Natural killer cell (primary cell): Measurements from ENCODE around the gene FUBP1. TPM values are rescaled to one million over a fixed set of nuclear protein-coding genes. Genes with fewer than 3 reads are reported as not detected.
A peak's percentile ranks its signal among the peaks of the same experiment; 100 is the strongest.
"Not testable (repeated sequence)": the region's sequence is repeated elsewhere in the genome, so short reads cannot be mapped to it uniquely, and the experiment has no call there.

Experiments used
- ATAC-seq, 3 donors: fragments of 150-1000 bp in 2 of 3; fragments of 200-7000 bp in 1 of 3; cut with Tn5 transposase; 1 replicate in 1 of 3; 2 replicates in 2 of 3; pipeline ENCODE4 v1.10.0; 2021; ENCODE audit warnings: mild to moderate bottlenecking in 2 of 3, moderate library complexity in 2 of 3
- DNase-seq, 2 donors: peaks; one replicate each; pipeline versions ENCODE4 v3.0.0 to v3.0.0-alpha.2; 2013 to 2021; ENCODE audit warnings: mixed read lengths in 1 of 2
- H3K27ac ChIP-seq: one replicate; pipeline ENCODE4 v1.5.1; 2013; ENCODE audit warnings: mild to moderate bottlenecking, low read length
- H3K27me3 ChIP-seq: one replicate; pipeline ENCODE4 v1.6.1; 2013; ENCODE audit warnings: low read length; ENCODE audit not compliant: control insufficient read depth, insufficient read depth
- H3K36me3 ChIP-seq: one replicate; pipeline ENCODE4 v1.6.1; 2013; ENCODE audit warnings: low read length; ENCODE audit not compliant: control insufficient read depth, insufficient read depth
- H3K4me1 ChIP-seq: one replicate; pipeline ENCODE4 v1.6.1; 2013; ENCODE audit warnings: low read length; ENCODE audit not compliant: control insufficient read depth, insufficient read depth
- H3K4me3 ChIP-seq: one replicate; pipeline ENCODE4 v1.5.1; 2013; ENCODE audit warnings: low read length
- H3K9me3 ChIP-seq: one replicate; pipeline ENCODE4 v1.6.1; 2013; ENCODE audit warnings: low read length; ENCODE audit not compliant: control insufficient read depth, insufficient read depth
- H3K27ac Mint-ChIP-seq, 2 donors: one replicate each; pipeline ENCODE4 v1.8.0; 2022; ENCODE audit warnings: mild to moderate bottlenecking in 2 of 2, mixed read lengths in 2 of 2, moderate library complexity in 1 of 2
- H3K27me3 Mint-ChIP-seq, 2 donors: one replicate each; pipeline ENCODE4 v1.8.0; 2022; ENCODE audit warnings: low read depth in 2 of 2, mixed read lengths in 2 of 2
- H3K36me3 Mint-ChIP-seq: one replicate; pipeline ENCODE4 v1.8.0; 2022; ENCODE audit warnings: mixed read lengths
- H3K4me1 Mint-ChIP-seq, 2 donors: one replicate each; pipeline ENCODE4 v1.8.0; 2022; ENCODE audit warnings: mixed read lengths in 2 of 2
- H3K4me3 Mint-ChIP-seq: one replicate; pipeline ENCODE4 v1.8.0; 2022; ENCODE audit warnings: mild to moderate bottlenecking, moderate library complexity, mixed read lengths
- H3K9me3 Mint-ChIP-seq, 2 donors: one replicate each; pipeline ENCODE4 v1.8.0; 2022; ENCODE audit warnings: mixed read lengths in 2 of 2
- WGBS: methylation state at CpG from one replicate; pipeline ENCODE4 v1.1.7; 2013; ENCODE audit warnings: missing lambda C conversion rate; ENCODE audit not compliant: insufficient coverage; 5-methylcytosine and 5-hydroxymethylcytosine counted together
- intact Hi-C: fragments of 100-400 bp; cut with micrococcal nuclease; formaldehyde crosslinking; loops from one replicate; pipeline ENCODE4 v1.14.2; 2022
- total RNA-seq, 4 donors: library from RNA; stranded (reverse); fragments of 120-200 nt in 1 of 4; gene quantifications; one replicate each; pipeline versions ENCODE4 v1.2.3 to v1.2.4, GENCODE V29; 2013 to 2022
- TF ChIP-seq, protein P1 (sequence below): fragments of 200-600 bp; IDR thresholded peaks from one replicate; pipeline ENCODE4 v1.8.0; 2022; ENCODE audit warnings: antibody characterized with exemption

FUBP1 gene
- total RNA-seq, 3 donors from 2014 or later (not counting 1 experiment from before 2014, with no cell fraction given), result 247 to 285 (median 249) TPM

- H3K27me3 Mint-ChIP-seq, result no peaks in the 10 kb centered on the region
- H3K36me3 Mint-ChIP-seq, result no peaks in the 10 kb centered on the region
- Histone ChIP-seq H3K27me3 (no peaks in the 10 kb centered on the region), H3K4me3 (peak overlapping the region; percentile 93), H3K27ac (peak overlapping the region; percentile 82), H3K9me3 (no peaks in the 10 kb centered on the region), H3K36me3 (no peaks in the 10 kb centered on the region), H3K4me1 (no peaks in the 10 kb centered on the region)
- DNase-seq (peak; percentile 23 to 70), ATAC-seq (peak; percentile 52 to 69 (median 55))
- H3K9me3 Mint-ChIP-seq, result no peaks in the 10 kb centered on the region
- H3K4me1 Mint-ChIP-seq, result peaks cover 23 to 29% of the 10 kb centered on the region in 2 donors
- intact Hi-C loops, result loop anchor here (1.0 kb wide), 1 partner anchor 25 kb away; the partner anchor contains the start of gene FUBP1
- TF ChIP-seq, protein P1, sequence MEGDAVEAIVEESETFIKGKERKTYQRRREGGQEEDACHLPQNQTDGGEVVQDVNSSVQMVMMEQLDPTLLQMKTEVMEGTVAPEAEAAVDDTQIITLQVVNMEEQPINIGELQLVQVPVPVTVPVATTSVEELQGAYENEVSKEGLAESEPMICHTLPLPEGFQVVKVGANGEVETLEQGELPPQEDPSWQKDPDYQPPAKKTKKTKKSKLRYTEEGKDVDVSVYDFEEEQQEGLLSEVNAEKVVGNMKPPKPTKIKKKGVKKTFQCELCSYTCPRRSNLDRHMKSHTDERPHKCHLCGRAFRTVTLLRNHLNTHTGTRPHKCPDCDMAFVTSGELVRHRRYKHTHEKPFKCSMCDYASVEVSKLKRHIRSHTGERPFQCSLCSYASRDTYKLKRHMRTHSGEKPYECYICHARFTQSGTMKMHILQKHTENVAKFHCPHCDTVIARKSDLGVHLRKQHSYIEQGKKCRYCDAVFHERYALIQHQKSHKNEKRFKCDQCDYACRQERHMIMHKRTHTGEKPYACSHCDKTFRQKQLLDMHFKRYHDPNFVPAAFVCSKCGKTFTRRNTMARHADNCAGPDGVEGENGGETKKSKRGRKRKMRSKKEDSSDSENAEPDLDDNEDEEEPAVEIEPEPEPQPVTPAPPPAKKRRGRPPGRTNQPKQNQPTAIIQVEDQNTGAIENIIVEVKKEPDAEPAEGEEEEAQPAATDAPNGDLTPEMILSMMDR, result no peak
- H3K4me3 Mint-ChIP-seq, result peak overlapping the region; percentile 97
- 0% methylated on average over 4 of the region's 8 CpGs for WGBS
- H3K27ac Mint-ChIP-seq, result peak overlapping the region; percentile 92 to 100
Measured at GRCh38 chr1:78003882-78004718, 25.2 kb upstream of the FUBP1 start.

GRCh38 chr1:78003070-78003746, 24.3 kb upstream of the FUBP1 start:
- ATAC-seq, result no peak
- no peaks in the 10 kb centered on the region for H3K27me3 Mint-ChIP-seq
- Histone ChIP-seq H3K4me1 (no peaks in the 10 kb centered on the region), H3K27me3 (no peaks in the 10 kb centered on the region), H3K4me3 (no peak overlapping the region), H3K9me3 (no peaks in the 10 kb centered on the region), H3K36me3 (no peaks in the 10 kb centered on the region), H3K27ac (no peak overlapping the region)
- no peaks in the 10 kb centered on the region for H3K9me3 Mint-ChIP-seq
- no peaks in the 10 kb centered on the region for H3K36me3 Mint-ChIP-seq
- intact Hi-C loops, result no loop called here
- H3K4me1 Mint-ChIP-seq, result peaks cover 23 to 25% of the 10 kb centered on the region in 2 donors
- H3K4me3 Mint-ChIP-seq, result peak overlapping the region; percentile 97
- peak overlapping the region; percentile 92 to 100 for H3K27ac Mint-ChIP-seq
- DNase-seq, result peak in 1 of 2 donors; percentile 19
- TF ChIP-seq, protein P1, result no peak
- 31% methylated on average over 2 of the region's 3 CpGs for WGBS

GRCh38 chr1:78000536-78000935, 21.7 kb upstream of the FUBP1 start:
- H3K36me3 ChIP-seq, H3K27me3 Mint-ChIP-seq, DNase-seq, ATAC-seq, intact Hi-C loops, H3K4me3 Mint-ChIP-seq, H3K36me3 Mint-ChIP-seq, H3K4me3 ChIP-seq, H3K27me3 ChIP-seq, H3K27ac Mint-ChIP-seq, H3K4me1 ChIP-seq, H3K27ac ChIP-seq, H3K9me3 ChIP-seq, H3K9me3 Mint-ChIP-seq: not testable (repeated sequence)
- peaks cover 12 to 14% of the 10 kb centered on the region in 2 donors for H3K4me1 Mint-ChIP-seq
- WGBS, result 92% methylated on average over 10 of the region's 11 CpGs

DNA sequence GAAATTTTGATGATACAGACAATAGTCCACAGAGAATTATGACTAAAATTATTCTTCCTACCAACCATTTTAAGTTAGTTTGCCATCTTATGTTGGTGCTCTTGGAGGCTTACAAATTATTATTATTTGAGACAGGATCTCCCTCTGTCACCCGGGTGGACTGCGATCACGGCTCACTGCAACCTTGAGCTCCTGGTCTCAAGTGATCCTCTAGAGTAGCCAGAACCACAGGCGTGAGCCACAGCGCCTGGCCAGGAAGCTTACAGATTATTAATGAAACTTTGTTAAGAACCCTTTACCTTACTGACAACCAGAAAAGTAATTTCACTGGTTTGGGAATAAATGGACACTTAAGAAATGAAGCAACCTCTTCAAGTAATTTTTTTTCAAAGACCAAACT, 17.9 kb upstream of the FUBP1 start:
- DNase-seq, result no peak
- H3K36me3 ChIP-seq, result no peaks in the 10 kb centered on the region
- H3K9me3 Mint-ChIP-seq, result no peaks in the 10 kb centered on the region
- no peak overlapping the region for H3K27ac Mint-ChIP-seq
- H3K4me1 Mint-ChIP-seq, result no peaks in the 10 kb centered on the region
- WGBS, result 98% methylated on average over 4 of the region's 5 CpGs
- no peaks in the 10 kb centered on the region for H3K27me3 ChIP-seq
- H3K27me3 Mint-ChIP-seq, result no peaks in the 10 kb centered on the region
- no peaks in the 10 kb centered on the region for H3K36me3 Mint-ChIP-seq
- H3K9me3 ChIP-seq, result no peaks in the 10 kb centered on the region
- no peak overlapping the region for H3K4me3 Mint-ChIP-seq
- no peak for ATAC-seq
- H3K27ac ChIP-seq, result no peak overlapping the region
- H3K4me1 ChIP-seq, result no peaks in the 10 kb centered on the region
- no peak overlapping the region for H3K4me3 ChIP-seq
- TF ChIP-seq, protein P1, result no peak
- intact Hi-C loops, result no loop called here
